Measurements from ENCODE around the gene CARMIL1.

- no peak for TF ChIP-seq POLR2A (IDR thresholded peaks at IDR 0.05; ENCODE audit: low read length)
- no peak for TF ChIP-seq GATA1 (IDR thresholded peaks at IDR 0.05; ENCODE audit: low read depth, low read length)
Observed at GRCh38 chr6:25277857-25278256, 1.3 kb upstream of the CARMIL1 start.
